HG03280 (cell line): ENCODE data around the gene CHID1.

ENCODE experiments used
- ATAC-seq: cut with Tn5 transposase; IDR thresholded peaks from one replicate; pipeline ENCODE4 v1.9.1; 2021; ENCODE audit warnings: mild to moderate bottlenecking, moderate library complexity; ENCODE audit not compliant: unreplicated experiment

Gene CHID1

GRCh38 chr11:837990-838307 lies 72.7 kb downstream of the CHID1 start:
- no peak for ATAC-seq

DNA sequence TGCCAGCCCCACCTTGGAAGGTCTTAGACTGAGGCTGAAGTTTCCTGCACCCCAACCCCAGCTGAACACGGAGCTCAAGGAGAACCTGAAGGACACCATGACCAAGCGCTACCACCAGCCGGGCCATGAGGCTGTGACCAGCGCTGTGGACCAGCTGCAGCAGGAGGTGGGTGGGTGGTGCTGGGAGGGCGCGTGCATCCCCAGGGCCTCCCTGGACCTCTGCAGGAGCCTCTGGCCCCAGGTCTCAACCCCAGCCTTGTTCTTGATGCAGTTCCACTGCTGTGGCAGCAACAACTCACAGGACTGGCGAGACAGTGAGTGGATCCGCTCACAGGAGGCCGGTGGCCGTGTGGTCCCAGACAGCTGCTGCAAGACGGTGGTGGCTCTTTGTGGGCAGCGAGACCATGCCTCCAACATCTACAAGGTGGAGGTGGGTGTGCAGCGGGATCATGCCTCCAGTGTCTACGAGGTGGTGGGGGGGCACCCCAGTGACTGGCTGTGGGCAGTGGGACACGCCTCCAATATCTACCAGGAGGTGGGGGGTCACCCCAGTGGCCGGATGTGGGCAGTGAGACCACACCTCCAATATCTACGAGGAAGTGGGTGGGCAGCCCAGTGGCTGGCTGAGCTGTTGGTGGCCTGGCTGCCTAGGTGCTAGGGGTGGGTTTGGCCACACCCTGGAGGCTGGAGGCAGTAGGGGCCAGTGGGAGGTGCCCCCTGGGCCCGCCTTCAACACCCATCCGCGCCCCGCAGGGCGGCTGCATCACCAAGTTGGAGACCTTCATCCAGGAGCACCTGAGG lies 73.2 kb downstream of the CHID1 start:
- no peak for ATAC-seq

- no peak for ATAC-seq
These were observed 73.9 kb downstream of the CHID1 start for GRCh38 chr11:836700-837099.

DNA sequence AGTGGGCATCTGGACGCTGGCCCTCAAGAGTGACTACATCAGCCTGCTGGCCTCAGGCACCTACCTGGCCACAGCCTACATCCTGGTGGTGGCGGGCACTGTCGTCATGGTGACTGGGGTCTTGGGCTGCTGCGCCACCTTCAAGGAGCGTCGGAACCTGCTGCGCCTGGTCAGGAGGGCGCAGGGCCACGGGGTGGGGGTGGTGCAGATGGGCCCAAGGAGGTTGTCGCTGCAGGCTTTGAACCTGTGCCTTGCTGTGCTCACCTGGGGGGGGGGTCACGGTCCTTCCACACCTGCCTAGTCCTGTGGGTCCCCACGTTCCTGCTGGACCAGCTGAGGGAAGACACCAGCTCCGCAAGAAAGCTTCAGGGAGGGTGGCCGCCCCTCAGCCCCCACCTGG lies 74.3 kb downstream of the CHID1 start:
- ATAC-seq = no peak

GRCh38 chr11:834371-835316 lies 76.0 kb downstream of the CHID1 start:
- ATAC-seq = no peak

DNA sequence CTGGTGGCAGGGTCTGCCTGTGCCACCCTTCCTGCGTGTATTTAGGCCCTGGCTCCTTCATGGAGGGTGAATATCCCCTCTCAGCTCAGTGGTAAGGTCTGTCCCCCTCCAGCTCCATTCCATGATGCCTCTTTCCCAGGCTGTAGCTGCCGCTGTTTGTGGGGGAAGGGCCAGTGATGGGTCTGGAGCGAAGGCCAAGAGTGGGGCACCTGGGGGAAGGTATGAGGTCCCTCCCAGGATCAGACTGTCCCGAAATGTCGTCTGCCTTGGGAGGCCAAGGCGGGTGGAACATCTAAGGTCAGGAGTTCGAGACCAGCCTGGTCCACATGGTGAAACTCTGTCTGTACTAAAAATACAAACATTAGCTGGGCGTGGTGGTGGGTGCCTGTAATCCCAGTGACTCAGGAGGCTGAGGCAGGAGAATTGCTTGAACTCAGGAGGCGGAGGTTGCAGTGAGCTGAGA lies 76.7 kb downstream of the CHID1 start:
- no peak for ATAC-seq

- peak; percentile 23 for ATAC-seq
These were observed 77.4 kb downstream of the CHID1 start for GRCh38 chr11:833114-833791.

DNA sequence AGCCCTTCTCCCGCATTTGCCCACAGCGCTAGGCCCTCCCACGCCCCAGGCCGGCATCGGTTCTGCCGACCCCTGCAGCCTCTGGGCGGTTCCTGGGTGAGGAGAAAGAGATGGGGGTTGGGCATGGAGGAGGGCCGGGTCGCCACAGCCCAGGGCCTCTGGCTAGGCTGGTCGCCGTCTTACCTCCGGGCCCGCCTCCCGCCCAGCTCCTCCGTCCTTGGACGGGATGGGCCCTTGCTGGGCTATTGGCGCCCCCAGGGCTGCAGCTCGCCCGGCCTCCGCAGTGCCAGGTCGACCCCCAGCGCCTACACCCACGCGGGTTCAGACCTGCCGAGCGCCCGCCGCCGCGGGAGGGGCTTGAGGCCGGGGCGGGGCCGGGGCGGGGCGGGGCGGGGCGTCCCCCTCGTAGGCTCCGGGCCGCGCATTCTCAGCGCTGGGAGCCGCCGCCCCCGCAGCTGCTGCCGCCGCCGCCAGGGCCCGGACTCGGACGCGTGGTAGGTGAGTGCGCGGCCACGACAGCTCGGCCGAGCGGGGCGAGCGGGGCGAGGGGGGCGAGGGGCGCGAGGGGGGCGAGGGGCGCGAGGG lies 78.0 kb downstream of the CHID1 start, which contains the start of gene CD151:
CD151 (plus strand) TSS at position 424 of the 585 bp plus-strand sequence. CDS start 3,118 bp downstream, outside the sequence.
- peak; percentile 60 for ATAC-seq

- no peak for ATAC-seq
These were observed 78.6 kb downstream of the CHID1 start for GRCh38 chr11:831961-832528.

DNA sequence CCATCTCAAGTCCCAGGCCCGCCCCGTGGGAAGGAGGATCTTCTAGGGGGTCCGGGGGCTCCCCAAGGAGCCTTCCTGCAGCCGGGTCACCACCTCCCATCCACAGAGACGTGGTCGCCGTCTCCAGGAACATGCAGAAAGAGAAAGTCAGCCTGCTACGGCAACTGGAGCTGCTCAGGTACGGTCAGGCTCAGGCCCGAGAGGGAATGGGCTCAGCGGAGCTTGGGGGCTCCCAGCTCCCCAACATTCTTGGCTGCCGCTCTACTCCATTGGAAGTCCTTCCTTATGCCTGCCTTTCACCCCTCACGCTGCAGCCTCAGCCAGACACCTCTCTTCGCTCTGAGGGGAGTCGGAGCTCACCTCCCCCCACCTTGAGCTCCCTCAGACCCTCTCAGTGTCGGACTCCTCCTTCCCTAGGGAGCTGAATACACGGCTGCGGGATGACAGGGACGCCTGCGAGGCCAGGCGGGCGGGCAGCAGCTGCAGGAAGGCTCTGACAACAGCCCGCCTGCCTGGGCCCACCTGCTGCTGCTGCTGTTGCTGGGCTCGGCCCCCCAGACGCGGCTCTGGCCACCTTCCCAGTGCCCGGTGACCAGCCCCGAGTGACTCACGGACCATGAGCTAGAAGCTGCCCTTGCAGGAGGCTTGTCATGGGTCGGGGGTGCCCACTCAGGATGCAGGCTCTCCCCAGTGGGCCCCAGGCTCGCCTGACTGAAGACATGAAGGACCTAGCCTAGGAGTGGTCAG lies 79.3 kb downstream of the CHID1 start:
- ATAC-seq = no peak

- ATAC-seq = no peak
These were observed 80.1 kb downstream of the CHID1 start for GRCh38 chr11:830295-831117.

DNA sequence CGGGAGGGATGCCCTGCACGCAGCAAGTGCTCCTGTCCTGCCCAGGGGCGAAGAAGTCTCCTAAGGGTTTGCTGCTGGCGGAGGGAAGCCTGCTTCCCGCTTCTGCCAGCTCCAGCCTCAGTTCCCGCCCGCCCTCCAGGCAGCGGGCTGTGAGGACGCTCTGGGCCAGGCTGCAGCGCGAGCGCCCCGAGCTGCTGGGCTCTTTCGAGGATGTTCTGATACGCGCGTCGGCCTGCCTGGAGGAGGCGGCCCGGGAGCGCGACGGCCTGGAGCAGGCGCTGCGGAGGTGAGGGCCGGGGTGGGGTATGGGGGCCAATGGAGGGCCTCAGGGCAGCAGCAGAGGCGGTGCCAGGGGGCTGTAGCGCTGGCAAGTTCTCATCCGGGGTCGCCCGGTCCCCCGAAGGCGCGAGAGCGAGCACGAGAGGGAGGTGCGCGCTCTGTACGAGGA lies 80.7 kb downstream of the CHID1 start:
- ATAC-seq = no peak

DNA sequence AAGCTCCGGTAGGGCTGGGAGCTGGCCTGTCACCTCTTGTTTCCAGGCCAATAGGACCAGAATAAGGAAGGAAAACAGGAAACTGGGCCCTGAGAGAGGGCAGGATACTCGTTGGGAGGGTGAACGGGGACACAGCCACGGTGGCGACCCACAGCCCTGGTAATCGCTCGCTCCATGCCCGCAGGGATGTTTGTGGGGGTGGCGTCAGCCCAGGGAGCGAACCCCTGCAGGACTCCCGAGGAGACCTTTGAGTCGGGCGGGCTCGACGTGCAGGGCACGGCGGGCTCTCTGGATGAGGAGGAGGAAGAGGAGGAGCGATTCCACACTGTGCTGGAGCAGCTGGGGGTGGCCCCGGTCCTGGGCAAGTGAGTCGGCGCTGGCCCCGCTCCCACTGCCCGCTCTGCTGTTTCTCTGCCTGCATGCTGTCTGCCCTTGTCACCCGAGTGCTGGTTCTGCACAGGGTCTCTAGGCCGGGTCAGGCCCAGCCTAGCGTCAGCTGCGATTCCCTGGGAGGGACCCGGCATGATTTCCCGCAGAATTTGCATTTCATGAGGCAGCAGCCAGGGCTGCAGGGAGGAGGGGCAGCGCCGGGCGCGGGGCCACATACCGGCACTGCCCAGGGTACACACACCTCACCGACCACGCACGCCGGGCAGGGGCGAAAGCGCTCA lies 81.3 kb downstream of the CHID1 start:
- no peak for ATAC-seq

DNA sequence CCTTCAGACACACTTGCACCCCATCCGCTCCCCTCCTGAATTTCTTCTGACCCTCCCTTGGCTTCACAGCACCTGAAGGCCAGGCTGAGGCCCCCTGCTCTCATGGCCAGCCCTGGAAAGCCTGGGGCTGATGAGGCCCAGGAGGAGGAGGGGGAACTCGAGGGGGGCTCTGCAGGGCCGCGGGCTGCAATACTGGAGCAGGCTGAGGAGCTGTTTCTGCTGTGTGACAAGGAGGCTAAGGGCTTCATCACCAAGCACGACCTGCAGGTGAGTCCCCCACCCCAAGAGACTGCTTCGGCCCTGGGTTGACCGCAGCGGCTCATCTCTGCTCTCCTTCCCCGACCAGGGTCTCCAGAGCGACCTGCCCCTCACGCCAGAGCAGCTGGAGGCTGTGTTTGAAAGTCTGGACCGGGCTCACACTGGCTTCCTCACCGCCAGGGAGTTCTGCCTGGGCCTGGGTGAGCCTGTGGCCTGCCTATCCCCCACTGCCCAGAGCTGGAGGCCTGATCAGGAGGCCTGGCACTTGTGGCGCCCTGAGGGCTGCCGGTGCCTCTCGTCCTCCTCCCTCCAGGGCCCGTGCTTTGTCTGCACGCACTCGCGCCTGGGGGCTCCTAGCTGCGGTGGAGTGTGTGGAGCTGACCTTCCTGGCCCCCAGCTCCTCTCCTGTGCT lies 82.0 kb downstream of the CHID1 start:
- no peak for ATAC-seq

DNA sequence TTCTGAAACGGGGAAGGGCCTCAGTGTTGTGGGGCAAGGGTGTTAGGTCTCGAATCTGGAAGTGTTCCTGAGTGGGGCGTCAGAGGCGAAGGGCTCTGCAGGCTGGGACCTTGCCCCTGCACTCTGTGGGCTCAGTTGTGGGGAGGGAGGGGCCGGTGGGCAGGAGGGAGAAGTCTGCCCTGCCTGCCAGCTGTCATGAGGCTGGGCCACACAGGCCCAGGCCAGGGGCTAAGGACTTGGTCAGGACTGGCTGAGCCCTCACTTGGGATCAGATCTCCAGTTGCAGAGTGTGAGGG lies 82.8 kb downstream of the CHID1 start, which contains the start of gene CRACR2B:
CRACR2B (plus strand) TSS at position 23 of the 296 bp plus-strand sequence. CDS start 689 bp downstream, outside the sequence.
- ATAC-seq = peak; percentile 6

GRCh38 chr11:827146-827896 lies 83.3 kb downstream of the CHID1 start:
- peak; percentile 37 for ATAC-seq

GRCh38 chr11:826836-827145 lies 83.8 kb downstream of the CHID1 start:
- ATAC-seq = peak; percentile 2
